NOMO-1 (cell line): Measurements from ENCODE around the gene TOX2.

Experiments used
- DNase-seq, 2 experiments: peaks; one replicate each; lab custom pipeline; 2025; ENCODE audit not compliant: unreplicated experiment in 2 of 2; lab: John Stamatoyannopoulos, UW

The TOX2 gene

DNA sequence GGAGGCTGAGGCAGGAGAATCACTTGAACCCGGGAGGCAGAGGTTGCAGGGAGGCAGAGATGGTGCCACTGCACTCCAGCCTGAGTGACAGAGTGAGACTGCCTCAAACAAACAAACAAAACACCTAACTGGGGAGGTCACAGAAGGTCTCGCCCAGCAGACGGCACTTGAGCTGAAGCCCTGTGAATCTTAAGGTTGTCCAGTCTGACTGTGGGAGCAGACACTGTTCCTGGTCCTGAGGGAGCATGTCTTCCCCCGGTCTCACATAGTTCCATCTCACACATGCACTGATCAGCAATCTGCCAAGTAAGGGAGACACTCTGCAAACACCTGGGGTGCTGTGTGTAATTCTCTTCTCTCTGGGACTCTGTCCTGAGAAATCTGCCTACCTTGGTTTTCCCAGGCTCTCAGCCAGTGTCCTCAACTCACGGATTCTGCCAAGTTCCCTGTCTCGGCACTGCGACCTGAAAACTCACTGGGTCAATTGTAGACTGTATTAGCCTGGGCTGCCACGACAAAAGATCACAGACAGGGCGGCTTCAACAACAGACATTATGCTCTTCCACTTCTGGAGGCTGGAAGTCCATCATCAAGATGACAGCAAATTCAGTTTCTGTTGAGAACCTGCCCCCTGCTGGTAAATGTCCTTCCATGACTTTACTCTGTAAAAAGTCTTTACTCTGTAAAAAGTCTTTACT is 178.0 kb downstream of the TOX2 start:
- DNase-seq: peak; percentile 20 to 51

- no peak for DNase-seq
These were observed 178.6 kb downstream of the TOX2 start for GRCh38 chr20:44093249-44093582.

GRCh38 chr20:44095831-44096230 is 181.2 kb downstream of the TOX2 start:
- no peak for DNase-seq

DNA sequence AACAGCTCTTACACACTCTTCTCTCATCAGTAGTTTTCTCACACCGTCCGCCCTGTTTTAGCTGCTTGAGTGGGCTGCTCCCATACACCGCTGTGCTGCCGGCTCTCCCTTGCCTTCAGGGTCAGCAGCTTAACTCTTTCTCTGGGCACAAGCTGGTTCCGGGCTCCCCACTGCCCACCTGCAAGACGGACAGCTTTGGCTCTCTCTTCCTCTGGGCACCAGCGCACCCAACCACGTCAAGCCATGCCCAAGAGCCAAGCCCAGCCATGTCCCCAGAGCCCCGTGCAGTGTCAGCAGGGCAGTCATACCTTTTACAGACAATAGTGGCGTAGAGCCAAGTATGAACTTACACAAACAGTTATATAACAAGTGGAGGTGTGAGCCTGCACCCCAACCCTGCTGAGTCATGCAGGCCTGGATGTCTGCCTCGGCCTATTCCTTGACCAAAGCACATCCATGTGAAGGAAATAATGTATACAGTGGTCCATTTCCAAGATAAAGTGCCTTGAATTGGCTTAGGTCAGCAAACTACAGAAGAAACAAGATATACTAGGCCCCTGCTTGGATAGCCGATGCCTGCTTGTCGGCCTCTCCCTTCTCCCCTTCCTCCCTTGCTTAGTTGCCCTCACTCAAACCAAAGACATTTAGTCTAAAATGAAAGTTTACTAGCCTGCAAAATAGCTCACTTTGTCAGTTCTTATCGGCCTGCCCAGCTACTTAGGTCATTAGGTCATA is 183.0 kb downstream of the TOX2 start:
- no peak for DNase-seq

- no peak for DNase-seq
These were observed 183.6 kb downstream of the TOX2 start for GRCh38 chr20:44098256-44098630.

DNA sequence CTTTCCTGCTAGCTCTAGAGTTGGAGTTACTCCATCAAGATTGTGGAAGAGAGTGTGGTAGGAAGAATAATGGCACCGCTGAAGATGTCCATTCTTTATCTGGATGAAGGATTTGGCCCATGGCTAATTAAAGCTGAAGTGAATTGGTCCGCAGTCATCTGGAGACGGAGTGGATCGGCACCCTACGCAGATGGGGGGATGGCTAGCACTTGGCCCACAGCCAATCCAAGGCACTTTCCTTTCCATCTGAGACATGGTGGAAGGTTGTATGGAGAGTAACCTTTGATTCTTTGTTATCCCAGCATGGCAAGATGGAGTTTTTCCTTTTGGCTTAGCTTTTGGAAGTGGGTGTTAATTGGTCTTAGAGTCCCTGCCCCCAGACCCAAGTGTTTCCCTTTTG is 184.0 kb downstream of the TOX2 start:
- no peak for DNase-seq

DNA sequence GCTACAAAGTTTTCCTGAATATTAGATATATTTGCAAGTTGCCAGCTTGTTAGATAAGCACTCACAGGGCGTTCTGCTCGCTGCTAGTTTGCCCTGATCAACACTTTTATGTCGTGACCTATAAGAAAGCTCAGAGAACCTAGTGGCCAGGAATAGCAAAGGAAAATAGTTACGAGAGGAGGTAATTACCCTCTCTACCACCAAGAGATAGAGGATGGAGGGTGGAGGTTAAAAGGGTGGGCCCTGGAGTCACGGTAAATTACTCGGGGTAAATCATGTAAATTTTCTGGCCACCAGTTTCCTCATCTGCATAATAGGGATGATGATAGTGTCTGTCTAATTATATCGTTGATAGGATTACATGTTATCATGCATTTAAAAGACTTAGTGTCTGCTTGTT is 185.2 kb downstream of the TOX2 start:
- DNase-seq: no peak

- no peak for DNase-seq
These were observed 187.9 kb downstream of the TOX2 start for GRCh38 chr20:44102582-44102981.

DNA sequence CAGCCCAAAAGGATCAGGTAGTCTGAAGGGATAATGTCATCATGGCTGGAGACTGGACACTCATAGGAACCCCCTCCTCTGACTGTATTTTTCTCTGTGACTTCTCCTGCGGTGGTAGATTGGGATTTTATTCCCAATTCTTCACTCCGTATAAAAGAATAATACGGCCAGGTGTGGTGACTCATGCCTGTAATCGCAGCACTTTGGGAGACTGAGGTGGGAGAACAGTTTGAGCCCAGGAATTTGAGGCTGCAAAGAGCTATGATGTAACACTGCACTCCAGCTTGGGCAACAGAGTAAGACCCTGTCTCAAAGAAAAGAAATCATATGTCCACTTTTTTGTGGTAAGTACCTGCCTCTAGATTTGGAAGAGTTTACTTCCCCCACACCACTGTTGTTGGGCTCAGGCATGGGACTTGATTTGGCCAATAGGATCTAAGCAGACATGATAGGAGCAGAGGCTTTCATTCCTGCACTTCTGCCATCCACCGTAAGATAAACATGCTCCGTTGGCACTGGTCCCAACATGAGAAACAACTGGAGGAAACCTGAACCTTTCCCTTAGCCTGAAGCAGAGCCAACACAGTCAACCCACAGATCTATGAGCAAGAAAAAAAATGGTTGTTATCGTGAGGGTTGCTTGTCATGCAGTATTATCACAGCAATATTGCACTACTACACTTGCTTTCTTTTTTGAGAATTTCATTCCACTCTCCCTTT is 190.3 kb downstream of the TOX2 start:
- no peak for DNase-seq

DNA sequence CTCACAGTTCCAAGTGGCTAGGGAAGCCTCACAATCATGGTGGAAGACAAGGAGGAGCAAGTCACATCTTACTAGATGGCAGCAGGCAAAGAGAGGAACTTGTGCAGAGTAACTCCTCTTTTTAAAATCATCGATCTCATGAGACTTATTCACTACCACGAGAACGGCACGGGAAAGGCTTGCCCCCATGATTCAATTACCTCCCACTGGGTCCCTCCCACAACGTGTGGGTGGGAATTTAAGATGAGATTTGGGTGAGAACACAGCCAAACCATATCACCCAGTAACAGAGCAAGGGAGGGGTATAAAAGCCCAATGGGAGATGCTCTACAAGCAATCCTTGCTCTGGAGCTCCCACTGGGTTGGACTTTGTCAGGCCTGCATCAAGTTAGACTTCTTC is 192.0 kb downstream of the TOX2 start:
- DNase-seq: no peak

- DNase-seq: no peak
These were observed 195.3 kb downstream of the TOX2 start for GRCh38 chr20:44109951-44110361.

DNA sequence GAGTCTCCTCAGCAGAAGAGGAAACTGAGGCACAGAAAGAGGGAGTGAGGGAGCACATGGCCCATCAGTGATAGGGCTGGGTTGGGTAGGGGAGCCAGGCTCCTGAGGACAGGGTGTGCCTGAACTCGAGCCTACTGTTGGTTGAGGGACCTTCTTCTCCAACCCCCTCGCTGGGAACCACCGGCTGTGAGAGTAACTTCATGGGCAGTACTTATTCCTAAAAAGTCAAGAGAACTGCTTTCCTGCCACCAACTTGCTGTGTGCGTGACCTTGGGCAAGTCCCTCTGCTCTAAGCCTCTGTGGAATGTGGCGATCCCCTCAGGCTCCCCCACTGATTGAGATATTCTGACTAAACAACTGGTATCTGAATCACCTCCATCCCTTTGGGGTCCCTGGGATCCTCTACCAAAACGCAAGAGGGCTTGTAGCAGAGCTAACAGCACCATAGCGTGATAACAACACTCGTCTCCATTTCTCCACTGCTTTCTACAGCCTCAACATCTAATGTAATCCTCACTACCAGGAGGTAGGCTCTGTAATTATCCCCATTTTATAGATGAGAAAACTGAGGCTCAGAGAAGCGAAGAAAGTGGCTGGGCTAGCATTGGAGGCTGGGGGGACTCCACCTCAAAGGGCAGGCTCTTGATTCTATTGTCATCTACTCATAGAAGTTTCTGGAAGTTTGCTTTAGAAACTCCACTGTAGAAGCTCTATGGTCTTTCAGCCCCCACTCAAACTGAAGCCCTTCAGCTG is 196.3 kb downstream of the TOX2 start:
- DNase-seq: no peak

GRCh38 chr20:44111712-44112335 is 197.2 kb downstream of the TOX2 start:
- DNase-seq: no peak

DNA sequence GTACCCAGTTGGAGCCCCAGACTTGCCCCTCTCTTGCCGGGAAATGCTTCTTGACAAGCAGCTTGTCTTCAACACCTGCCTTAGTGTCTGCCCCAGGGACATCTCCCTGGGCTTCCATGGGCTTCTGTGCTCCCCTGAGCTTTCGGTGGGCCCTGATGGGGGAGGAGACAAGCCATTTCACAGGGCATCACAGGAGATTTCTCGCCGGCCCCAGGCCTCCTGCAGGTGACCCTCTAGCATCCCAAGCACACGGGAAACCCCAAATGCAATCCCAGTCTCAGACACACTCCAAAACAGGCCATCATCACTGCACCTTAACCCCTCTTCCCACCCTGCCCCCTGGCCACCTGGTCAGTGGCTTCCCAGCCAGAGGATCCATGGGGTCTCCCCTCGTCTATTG is 197.8 kb downstream of the TOX2 start:
- DNase-seq: no peak

GRCh38 chr20:44112889-44113617 is 198.4 kb downstream of the TOX2 start:
- no peak for DNase-seq

DNA sequence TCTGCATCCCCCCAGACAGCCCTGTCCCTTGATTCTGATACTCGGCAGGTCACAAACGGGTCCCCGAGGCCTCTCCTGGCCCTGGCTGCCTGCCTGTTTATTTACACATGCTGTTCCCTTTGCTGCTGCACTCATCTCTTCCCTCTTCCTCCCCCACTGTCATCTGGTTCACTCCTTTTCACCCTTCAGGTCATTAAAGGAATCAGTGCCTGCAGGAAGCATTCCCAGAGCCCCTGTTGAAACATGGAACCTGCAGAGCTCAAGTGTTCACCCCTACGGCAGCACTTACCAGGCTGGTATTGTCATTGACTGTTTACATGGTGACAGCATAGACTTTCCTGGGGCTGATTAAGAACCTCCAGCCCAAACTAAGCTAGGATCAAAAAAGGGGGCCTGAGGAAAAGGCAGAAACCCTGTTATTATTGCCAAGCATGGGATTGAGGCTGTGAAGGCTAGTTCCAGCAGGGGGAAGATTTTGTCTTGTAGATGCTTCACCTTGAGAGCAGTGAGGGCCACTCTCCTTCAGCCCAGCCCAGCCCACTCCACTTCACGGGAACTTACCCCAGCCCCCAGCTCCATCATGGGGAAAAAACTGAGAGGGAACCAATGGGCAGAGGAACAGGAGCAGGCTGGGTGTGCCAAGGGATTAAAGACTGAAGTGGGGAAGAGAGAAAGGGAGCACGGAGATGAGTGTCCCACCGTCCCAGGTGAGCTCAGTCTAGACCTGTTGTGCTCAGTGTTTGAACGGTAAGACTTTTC is 199.1 kb downstream of the TOX2 start:
- DNase-seq: no peak

DNA sequence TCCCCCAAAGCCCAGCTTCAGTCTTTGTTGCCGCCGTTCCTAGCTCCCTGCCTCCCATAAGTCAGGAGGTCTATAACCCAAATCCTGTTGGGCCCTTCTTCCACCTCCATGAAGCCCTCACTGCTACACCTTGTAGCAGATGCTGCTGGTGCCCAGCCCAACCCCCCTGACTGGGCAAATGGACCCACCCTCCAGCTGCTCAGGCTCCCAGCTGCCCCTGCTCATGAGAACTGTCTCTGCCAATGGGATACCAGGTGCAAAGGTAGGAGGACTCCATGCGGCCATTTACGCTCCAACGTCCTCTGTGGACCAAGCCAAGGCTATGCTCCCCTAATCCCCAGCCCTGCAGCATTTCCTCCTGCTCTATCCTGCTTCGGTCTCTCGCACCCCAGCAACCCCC is 200.5 kb downstream of the TOX2 start:
- DNase-seq: no peak

- no peak for DNase-seq
These were observed 201.4 kb downstream of the TOX2 start for GRCh38 chr20:44115762-44116644.
